SK-N-SH treated with all-trans-retinoic acid at 6 μM for 48 hours (cell line): ENCODE measurements around the gene DHDH.

Experiments used
- ARNTL ChIP-seq: fragments of 450-650 bp; formaldehyde crosslinking; IDR thresholded peaks from 2 replicates; pipeline ENCODE4 v1.5.0; 2020; ENCODE audit warnings: low read depth, mild to moderate bottlenecking, moderate library complexity, borderline replicate concordance
- CSRNP3 ChIP-seq: fragments of 250-450 bp; sonication (Bioruptor Pico); IDR thresholded peaks from 2 replicates; pipeline ENCODE4 v1.5.1; 2021; ENCODE audit warnings: mild to moderate bottlenecking, moderate library complexity
- ESRRG ChIP-seq: fragments of 250-450 bp; sonication (Bioruptor Pico); IDR thresholded peaks from 2 replicates; pipeline ENCODE4 v1.6.1; 2021; ENCODE audit warnings: mild to moderate bottlenecking
- PATZ1 ChIP-seq: fragments of 250-450 bp; sonication (Bioruptor Pico); IDR thresholded peaks from 2 replicates; pipeline ENCODE4 v1.8.0; 2020; ENCODE audit warnings: mild to moderate bottlenecking, moderate library complexity, borderline replicate concordance
- PPARA ChIP-seq: fragments of 250-450 bp; sonication (Bioruptor Pico); IDR thresholded peaks from 2 replicates; pipeline ENCODE4 v1.5.0; 2020; ENCODE audit warnings: mild to moderate bottlenecking, borderline replicate concordance
- RARB ChIP-seq: fragments of 250-450 bp; sonication (Bioruptor Pico); IDR thresholded peaks from 2 replicates; pipeline ENCODE4 v1.8.0; 2021; ENCODE audit warnings: mild to moderate bottlenecking, moderate library complexity
- SNAI2 ChIP-seq: fragments of 250-450 bp; sonication (Bioruptor Pico); IDR thresholded peaks from 2 replicates; pipeline ENCODE4 v1.5.0; 2020; ENCODE audit warnings: mild to moderate bottlenecking, moderate library complexity
- ZC3H10 ChIP-seq: fragments of 250-450 bp; sonication (Bioruptor Pico); IDR thresholded peaks from 2 replicates; pipeline ENCODE4 v1.5.1; 2021; ENCODE audit warnings: mild to moderate bottlenecking, moderate library complexity
- ZFP3 ChIP-seq: fragments of 250-450 bp; sonication (Bioruptor Pico); IDR thresholded peaks from 2 replicates; pipeline ENCODE4 v1.5.0; 2020; ENCODE audit warnings: mild to moderate bottlenecking, moderate library complexity
- ZNF8 ChIP-seq: fragments of 450-650 bp; formaldehyde crosslinking; IDR thresholded peaks from 2 replicates; pipeline ENCODE4 v1.5.0; 2020; ENCODE audit warnings: mild to moderate bottlenecking, moderate library complexity

GRCh38 chr19:48925240-48925843, 8.2 kb upstream of the DHDH start:
- TF ChIP-seq ARNTL (CRISPR knock-in tag) (no peak), PATZ1 (CRISPR knock-in tag) (no peak), ZC3H10 (CRISPR knock-in tag) (no peak), ZNF8 (CRISPR knock-in tag) (no peak), RARB (no peak), ZFP3 (no peak), ESRRG (no peak), CSRNP3 (CRISPR knock-in tag) (no peak), SNAI2 (no peak), PPARA (CRISPR knock-in tag) (no peak)
